ENCODE data around the gene NCAPD3. TPM values are rescaled to one million over a fixed set of nuclear protein-coding genes. Genes with fewer than 3 reads are reported as not detected.

Gene NCAPD3
- total and polyA plus RNA-seq, 9 of the 15 experiments (the other 6 are each of a cell fraction or from before 2014, with no cell fraction given), result 23.6 to 80.6 (median 58.6) TPM

- TF ChIP-seq SRF (CRISPR knock-in tag; IDR thresholded peaks at IDR 0.05) (no peak), USF2 (CRISPR knock-in tag; IDR thresholded peaks at IDR 0.05) (no peak), ATF2 (CRISPR knock-in tag; IDR thresholded peaks at IDR 0.05) (no peak), FOSL1 (tag; conservative IDR thresholded peaks at IDR 0.05) (0 out of 2 replicates have a peak, but pooled peaks have one; percentile 23), SMARCB1 (IDR thresholded peaks at IDR 0.05; ENCODE audit: insufficient read length, low read depth) (no peak), ZNF644 (tag; IDR thresholded peaks at IDR 0.05; ENCODE audit: low read depth) (peak; percentile 88), GATAD2B (IDR thresholded peaks at IDR 0.05; ENCODE audit: borderline replicate concordance) (no peak), ZNF41 (CRISPR knock-in tag; conservative IDR thresholded peaks at IDR 0.05) (no peak), CHD4 (IDR thresholded peaks at IDR 0.05; ENCODE audit: insufficient read depth, insufficient replicate concordance, low read depth, low read length, poor library complexity, severe bottlenecking) (no peak), ZC3H11A (IDR thresholded peaks at IDR 0.05; ENCODE audit: low read depth, low read length) (no peak), THRAP3 (IDR thresholded peaks at IDR 0.05; ENCODE audit: borderline replicate concordance) (no peak)
- TF ChIP-seq, protein P1, sequence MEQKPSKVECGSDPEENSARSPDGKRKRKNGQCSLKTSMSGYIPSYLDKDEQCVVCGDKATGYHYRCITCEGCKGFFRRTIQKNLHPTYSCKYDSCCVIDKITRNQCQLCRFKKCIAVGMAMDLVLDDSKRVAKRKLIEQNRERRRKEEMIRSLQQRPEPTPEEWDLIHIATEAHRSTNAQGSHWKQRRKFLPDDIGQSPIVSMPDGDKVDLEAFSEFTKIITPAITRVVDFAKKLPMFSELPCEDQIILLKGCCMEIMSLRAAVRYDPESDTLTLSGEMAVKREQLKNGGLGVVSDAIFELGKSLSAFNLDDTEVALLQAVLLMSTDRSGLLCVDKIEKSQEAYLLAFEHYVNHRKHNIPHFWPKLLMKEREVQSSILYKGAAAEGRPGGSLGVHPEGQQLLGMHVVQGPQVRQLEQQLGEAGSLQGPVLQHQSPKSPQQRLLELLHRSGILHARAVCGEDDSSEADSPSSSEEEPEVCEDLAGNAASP (IDR thresholded peaks at IDR 0.05), result no peak
- TF ChIP-seq, protein P2, sequence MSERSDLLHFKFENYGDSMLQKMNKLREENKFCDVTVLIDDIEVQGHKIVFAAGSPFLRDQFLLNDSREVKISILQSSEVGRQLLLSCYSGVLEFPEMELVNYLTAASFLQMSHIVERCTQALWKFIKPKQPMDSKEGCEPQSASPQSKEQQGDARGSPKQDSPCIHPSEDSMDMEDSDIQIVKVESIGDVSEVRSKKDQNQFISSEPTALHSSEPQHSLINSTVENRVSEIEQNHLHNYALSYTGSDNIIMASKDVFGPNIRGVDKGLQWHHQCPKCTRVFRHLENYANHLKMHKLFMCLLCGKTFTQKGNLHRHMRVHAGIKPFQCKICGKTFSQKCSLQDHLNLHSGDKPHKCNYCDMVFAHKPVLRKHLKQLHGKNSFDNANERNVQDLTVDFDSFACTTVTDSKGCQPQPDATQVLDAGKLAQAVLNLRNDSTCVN (CRISPR knock-in tag; IDR thresholded peaks at IDR 0.05), result no peak
- TF ChIP-seq, protein P3, sequence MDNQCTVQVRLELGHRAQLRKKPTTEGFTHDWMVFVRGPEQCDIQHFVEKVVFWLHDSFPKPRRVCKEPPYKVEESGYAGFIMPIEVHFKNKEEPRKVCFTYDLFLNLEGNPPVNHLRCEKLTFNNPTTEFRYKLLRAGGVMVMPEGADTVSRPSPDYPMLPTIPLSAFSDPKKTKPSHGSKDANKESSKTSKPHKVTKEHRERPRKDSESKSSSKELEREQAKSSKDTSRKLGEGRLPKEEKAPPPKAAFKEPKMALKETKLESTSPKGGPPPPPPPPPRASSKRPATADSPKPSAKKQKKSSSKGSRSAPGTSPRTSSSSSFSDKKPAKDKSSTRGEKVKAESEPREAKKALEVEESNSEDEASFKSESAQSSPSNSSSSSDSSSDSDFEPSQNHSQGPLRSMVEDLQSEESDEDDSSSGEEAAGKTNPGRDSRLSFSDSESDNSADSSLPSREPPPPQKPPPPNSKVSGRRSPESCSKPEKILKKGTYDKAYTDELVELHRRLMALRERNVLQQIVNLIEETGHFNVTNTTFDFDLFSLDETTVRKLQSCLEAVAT (IDR thresholded peaks at IDR 0.05), result 0 out of 4 replicates have a peak, but pooled peaks of 1 of the 2 experiments have one; percentile 11
- TF ChIP-seq, protein P4, sequence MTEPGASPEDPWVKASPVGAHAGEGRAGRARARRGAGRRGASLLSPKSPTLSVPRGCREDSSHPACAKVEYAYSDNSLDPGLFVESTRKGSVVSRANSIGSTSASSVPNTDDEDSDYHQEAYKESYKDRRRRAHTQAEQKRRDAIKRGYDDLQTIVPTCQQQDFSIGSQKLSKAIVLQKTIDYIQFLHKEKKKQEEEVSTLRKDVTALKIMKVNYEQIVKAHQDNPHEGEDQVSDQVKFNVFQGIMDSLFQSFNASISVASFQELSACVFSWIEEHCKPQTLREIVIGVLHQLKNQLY (CRISPR knock-in tag; conservative IDR thresholded peaks at IDR 0.05), result no peak
- TF ChIP-seq, protein P5, sequence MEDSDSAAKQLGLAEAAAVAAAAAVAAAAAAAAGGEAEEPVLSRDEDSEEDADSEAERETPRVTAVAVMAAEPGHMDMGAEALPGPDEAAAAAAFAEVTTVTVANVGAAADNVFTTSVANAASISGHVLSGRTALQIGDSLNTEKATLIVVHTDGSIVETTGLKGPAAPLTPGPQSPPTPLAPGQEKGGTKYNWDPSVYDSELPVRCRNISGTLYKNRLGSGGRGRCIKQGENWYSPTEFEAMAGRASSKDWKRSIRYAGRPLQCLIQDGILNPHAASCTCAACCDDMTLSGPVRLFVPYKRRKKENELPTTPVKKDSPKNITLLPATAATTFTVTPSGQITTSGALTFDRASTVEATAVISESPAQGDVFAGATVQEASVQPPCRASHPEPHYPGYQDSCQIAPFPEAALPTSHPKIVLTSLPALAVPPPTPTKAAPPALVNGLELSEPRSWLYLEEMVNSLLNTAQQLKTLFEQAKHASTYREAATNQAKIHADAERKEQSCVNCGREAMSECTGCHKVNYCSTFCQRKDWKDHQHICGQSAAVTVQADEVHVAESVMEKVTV (CRISPR knock-in tag; IDR thresholded peaks at IDR 0.05), result no peak
Observed at GRCh38 chr11:134253188-134253993, 29.6 kb upstream of the NCAPD3 start, which contains the start of the genes ACAD8 and THYN1 (continued).
